Measurements from ENCODE around the gene SSX2B. TPM values are rescaled to one million over a fixed set of nuclear protein-coding genes. Genes with fewer than 3 reads are reported as not detected.

SSX2B gene
- total RNA-seq, result not detected in 2 replicates

GRCh38 chrX:52750952-52751351 is at the start of gene SSX2B:
TSS of gene SSX2B (plus strand) at chrX:52751252. CDS start at chrX:52752681, 1,429 bp downstream.

GRCh38 chrX:52707078-52707477 is 44.0 kb upstream of the SSX2B start, which contains the start of gene SSX2:
TSS of gene SSX2 (minus strand) at chrX:52707178. CDS start at chrX:52705749, 1,429 bp downstream.

GRCh38 chrX:52797327-52797726 is 46.3 kb downstream of the SSX2B start, which contains the start of gene SPANXN5:
TSS of gene SPANXN5 (minus strand) at chrX:52797427. CDS start at chrX:52797348, 79 bp downstream.

Small RNA genes lying within 50 kb of the gene (small RNA-seq; reads per million reads assigned to genes)
- gene AC244505.3 (not detected), gene AC244505.5 (not detected), gene AC244505.6 (not detected), gene AC244505.7 (not detected)

Other genes with a start within 250 kb of the SSX2B start
- gene XAGE1B, start 234.2 kb upstream of the SSX2B start, total RNA-seq, result not detected in 2 replicates
- gene SSX7, start 96.4 kb upstream of the SSX2B start, total RNA-seq, result not detected in 2 replicates
- not detected in 2 replicates for gene SSX2, start 44.1 kb upstream of the SSX2B start, total RNA-seq
- gene SPANXN5, start 46.2 kb downstream of the SSX2B start, total RNA-seq, result not detected in 2 replicates
- gene XAGE5, start 60.0 kb downstream of the SSX2B start, total RNA-seq, result not detected in 2 replicates
- not detected in 2 replicates for gene XAGE3, start 116.8 kb downstream of the SSX2B start, total RNA-seq
- 5.6 and 7.8 TPM in 2 replicates for gene FAM156B, start 146.1 kb downstream of the SSX2B start, total RNA-seq
- 4.9 and 8.1 TPM in 2 replicates for gene FAM156A, start 207.3 kb downstream of the SSX2B start, total RNA-seq

Data from vein endothelial cell (primary cell).